Fibroblast of the conjunctiva (primary cell): ENCODE results near the gene SNRNP70.

ENCODE experiments used
- DNase-seq: peaks from one replicate; pipeline ENCODE4 v3.0.0-alpha.2; 2010; ENCODE audit warnings: low read depth

Gene SNRNP70

GRCh38 chr19:49102303-49102702 lies 17.1 kb downstream of the SNRNP70 start:
- no peak for DNase-seq

- no peak for DNase-seq
Measured at GRCh38 chr19:49103331-49104085, 18.3 kb downstream of the SNRNP70 start.

GRCh38 chr19:49104229-49104864 lies 19.1 kb downstream of the SNRNP70 start:
- no peak for DNase-seq

GRCh38 chr19:49106648-49107135 lies 21.4 kb downstream of the SNRNP70 start:
- DNase-seq, result no peak

GRCh38 chr19:49107625-49108459 lies 22.6 kb downstream of the SNRNP70 start:
- DNase-seq, result no peak

GRCh38 chr19:49109051-49109450 lies 23.8 kb downstream of the SNRNP70 start:
- DNase-seq, result no peak

GRCh38 chr19:49109569-49110233 lies 24.4 kb downstream of the SNRNP70 start:
- DNase-seq, result no peak

- no peak for DNase-seq
Measured at GRCh38 chr19:49110567-49110966, 25.3 kb downstream of the SNRNP70 start.

- DNase-seq, result no peak
Measured at GRCh38 chr19:49111218-49111998, 26.2 kb downstream of the SNRNP70 start.

- no peak for DNase-seq
Measured at GRCh38 chr19:49113762-49114629, 28.7 kb downstream of the SNRNP70 start, which contains the start of gene LIN7B. TSS of gene LIN7B (plus strand) at chr19:49114370. CDS start at chr19:49114405, 35 bp downstream.

GRCh38 chr19:49114630-49115363 lies 29.5 kb downstream of the SNRNP70 start:
- no peak for DNase-seq

GRCh38 chr19:49116544-49116943 lies 31.3 kb downstream of the SNRNP70 start:
- DNase-seq, result no peak

- no peak for DNase-seq
Measured at GRCh38 chr19:49117677-49118564, 32.7 kb downstream of the SNRNP70 start.

- DNase-seq, result peak; percentile 85
Measured at GRCh38 chr19:49118565-49119410, 33.5 kb downstream of the SNRNP70 start, which contains the start of gene C19orf73. TSS of gene C19orf73 (minus strand) at chr19:49119143. CDS start at chr19:49119022, 121 bp downstream.

- no peak for DNase-seq
Measured at GRCh38 chr19:49119411-49120324, 34.4 kb downstream of the SNRNP70 start, which contains the start of gene PPFIA3. TSS of gene PPFIA3 (plus strand) at chr19:49119544. CDS start at chr19:49127874, 8,330 bp downstream.

GRCh38 chr19:49120325-49120683 lies 35.1 kb downstream of the SNRNP70 start:
- DNase-seq, result no peak
